GM18520 (cell line): Measurements from ENCODE around the gene KMT5B.
A peak's percentile ranks its signal among the peaks of the same experiment; 100 is the strongest.
"Not testable (repeated sequence)": the region's sequence is repeated elsewhere in the genome, so short reads cannot be mapped to it uniquely, and the experiment has no call there.

Source experiments
- ATAC-seq: cut with Tn5 transposase; IDR thresholded peaks from one replicate; pipeline ENCODE4 v1.9.1; 2021; ENCODE audit not compliant: unreplicated experiment

KMT5B gene

GRCh38 chr11:68213135-68213515, at the start of gene KMT5B:
Gene KMT5B (minus strand): TSS chr11:68213296. CDS start chr11:68190076, 23,220 bp downstream.
- peak; percentile 5 for ATAC-seq

- ATAC-seq: no peak
Measured at GRCh38 chr11:68262544-68262827, 49.4 kb upstream of the KMT5B start.

GRCh38 chr11:68261749-68262543, 48.9 kb upstream of the KMT5B start:
- ATAC-seq: no peak

- no peak for ATAC-seq
Measured at GRCh38 chr11:68261006-68261405, 47.9 kb upstream of the KMT5B start.

GRCh38 chr11:68260484-68260883, 47.4 kb upstream of the KMT5B start:
- no peak for ATAC-seq

GRCh38 chr11:68259122-68259959, 46.2 kb upstream of the KMT5B start:
- ATAC-seq: no peak

- ATAC-seq: no peak
Measured at GRCh38 chr11:68258363-68258765, 45.3 kb upstream of the KMT5B start.

- no peak for ATAC-seq
Measured at GRCh38 chr11:68257477-68258362, 44.6 kb upstream of the KMT5B start.

GRCh38 chr11:68256331-68256741, 43.2 kb upstream of the KMT5B start:
- no peak for ATAC-seq

- ATAC-seq: no peak
Measured at GRCh38 chr11:68255526-68255925, 42.4 kb upstream of the KMT5B start.

GRCh38 chr11:68254421-68254820, 41.3 kb upstream of the KMT5B start:
- no peak for ATAC-seq

GRCh38 chr11:68251765-68252164, 38.7 kb upstream of the KMT5B start:
- ATAC-seq: no peak

- not testable (repeated sequence) for ATAC-seq
Measured at GRCh38 chr11:68244912-68245311, 31.8 kb upstream of the KMT5B start.

- not testable (repeated sequence) for ATAC-seq
Measured at GRCh38 chr11:68243847-68244246, 30.8 kb upstream of the KMT5B start.

GRCh38 chr11:68242616-68243015, 29.5 kb upstream of the KMT5B start:
- no peak for ATAC-seq

- no peak for ATAC-seq
Measured at GRCh38 chr11:68231621-68232020, 18.5 kb upstream of the KMT5B start.

GRCh38 chr11:68229601-68230000, 16.5 kb upstream of the KMT5B start:
- ATAC-seq: no peak

GRCh38 chr11:68226421-68226820, 13.3 kb upstream of the KMT5B start:
- no peak for ATAC-seq

GRCh38 chr11:68224606-68225005, 11.5 kb upstream of the KMT5B start:
- ATAC-seq: no peak

GRCh38 chr11:68223275-68223674, 10.2 kb upstream of the KMT5B start:
- ATAC-seq: no peak

GRCh38 chr11:68221406-68221805, 8.3 kb upstream of the KMT5B start:
- no peak for ATAC-seq
